ENCODE results near the gene OLR1.

Gene OLR1

DNA sequence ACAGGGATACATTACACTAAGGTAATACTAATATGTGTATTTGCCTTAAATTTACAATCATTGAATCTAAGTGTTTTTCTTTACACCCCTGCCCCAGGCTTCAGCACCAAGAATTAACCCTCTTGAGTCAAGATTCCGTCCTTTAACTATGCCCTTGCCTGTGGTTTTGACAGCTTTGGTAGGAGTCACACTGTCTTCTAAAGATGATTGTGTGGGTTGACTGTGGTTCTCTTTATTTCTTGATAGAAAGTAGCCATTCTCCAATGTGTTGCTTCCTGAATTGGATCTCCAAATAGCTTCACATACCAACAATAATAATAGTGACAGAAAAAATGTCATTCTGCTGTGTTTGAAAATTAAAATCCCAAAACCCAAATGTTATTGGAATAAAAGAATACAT lies 45.5 kb downstream of the OLR1 start:
- Histone ChIP-seq H3K9ac (ENCODE audit: low read length) (no peak overlapping the region), H3K4me3 (ENCODE audit: low read length) (no peak overlapping the region), H3K27me3 (ENCODE audit: low read depth, low read length) (peaks cover 41% of the 10 kb centered on the region), H4K20me1 (ENCODE audit: insufficient read depth, low read length) (no peaks in the 10 kb centered on the region), H3K9me3 (ENCODE audit: insufficient read depth, low read length) (no peaks in the 10 kb centered on the region), H2AFZ (ENCODE audit: low read depth, low read length) (no peak overlapping the region), H3K27ac (ENCODE audit: low read length) (no peak overlapping the region), H3K36me3 (replicated peaks; ENCODE audit: low read depth, low read length) (no peaks in the 10 kb centered on the region), H3K4me1 (ENCODE audit: low read length) (peaks cover 35% of the 10 kb centered on the region), H3K79me2 (ENCODE audit: low read length) (no peaks in the 10 kb centered on the region), H3K4me2 (ENCODE audit: low read length) (no peak overlapping the region)
- TF ChIP-seq, protein P1, sequence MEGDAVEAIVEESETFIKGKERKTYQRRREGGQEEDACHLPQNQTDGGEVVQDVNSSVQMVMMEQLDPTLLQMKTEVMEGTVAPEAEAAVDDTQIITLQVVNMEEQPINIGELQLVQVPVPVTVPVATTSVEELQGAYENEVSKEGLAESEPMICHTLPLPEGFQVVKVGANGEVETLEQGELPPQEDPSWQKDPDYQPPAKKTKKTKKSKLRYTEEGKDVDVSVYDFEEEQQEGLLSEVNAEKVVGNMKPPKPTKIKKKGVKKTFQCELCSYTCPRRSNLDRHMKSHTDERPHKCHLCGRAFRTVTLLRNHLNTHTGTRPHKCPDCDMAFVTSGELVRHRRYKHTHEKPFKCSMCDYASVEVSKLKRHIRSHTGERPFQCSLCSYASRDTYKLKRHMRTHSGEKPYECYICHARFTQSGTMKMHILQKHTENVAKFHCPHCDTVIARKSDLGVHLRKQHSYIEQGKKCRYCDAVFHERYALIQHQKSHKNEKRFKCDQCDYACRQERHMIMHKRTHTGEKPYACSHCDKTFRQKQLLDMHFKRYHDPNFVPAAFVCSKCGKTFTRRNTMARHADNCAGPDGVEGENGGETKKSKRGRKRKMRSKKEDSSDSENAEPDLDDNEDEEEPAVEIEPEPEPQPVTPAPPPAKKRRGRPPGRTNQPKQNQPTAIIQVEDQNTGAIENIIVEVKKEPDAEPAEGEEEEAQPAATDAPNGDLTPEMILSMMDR (IDR thresholded peaks at IDR 0.05; ENCODE audit: low read depth, low read length): no peak
- no peak for TF ChIP-seq EZH2phosphoT487 (IDR thresholded peaks at IDR 0.05; ENCODE audit: low read depth)

DNA sequence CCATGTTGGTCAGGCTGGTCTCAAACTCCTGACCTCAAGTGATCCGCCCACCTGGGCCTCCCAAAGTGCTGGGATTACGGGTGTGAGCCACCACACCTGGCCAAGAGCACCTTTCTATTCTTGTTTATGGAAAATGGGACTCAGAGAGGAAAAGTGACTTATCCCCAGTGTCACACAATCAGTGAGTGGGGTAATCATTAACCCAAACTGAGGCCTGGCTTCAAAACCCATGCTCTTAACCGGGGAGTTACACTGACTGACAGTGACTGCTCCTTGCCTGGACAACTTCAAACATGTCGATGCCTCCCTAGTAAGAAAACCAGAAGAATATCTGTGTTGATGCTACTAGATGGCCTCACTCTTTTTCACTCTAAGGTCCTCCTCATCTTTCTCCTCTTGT lies 49.2 kb downstream of the OLR1 start:
- no peak for TF ChIP-seq EZH2phosphoT487 (IDR thresholded peaks at IDR 0.05; ENCODE audit: low read depth)
- TF ChIP-seq, protein P1 (IDR thresholded peaks at IDR 0.05; ENCODE audit: low read depth, low read length): no peak
- no peak overlapping the region for H3K4me3 ChIP-seq (ENCODE audit: low read length)
- 0 out of 2 replicates have a peak, but pooled peaks cover 3% of the 10 kb centered on the region for H3K9me3 ChIP-seq (ENCODE audit: insufficient read depth, low read length)
- no peak overlapping the region for H3K27ac ChIP-seq (ENCODE audit: low read length)
- no peak overlapping the region for H3K4me2 ChIP-seq (ENCODE audit: low read length)
- H3K36me3 ChIP-seq (replicated peaks; ENCODE audit: low read depth, low read length): peaks cover 3% of the 10 kb centered on the region
- peaks cover 16% of the 10 kb centered on the region for H3K27me3 ChIP-seq (ENCODE audit: low read depth, low read length)
- no peak overlapping the region for H3K9ac ChIP-seq (ENCODE audit: low read length)
- peaks cover 7% of the 10 kb centered on the region for H3K4me1 ChIP-seq (ENCODE audit: low read length)
- H2AFZ ChIP-seq (ENCODE audit: low read depth, low read length): no peak overlapping the region
- H4K20me1 ChIP-seq (ENCODE audit: insufficient read depth, low read length): no peaks in the 10 kb centered on the region
- no peaks in the 10 kb centered on the region for H3K79me2 ChIP-seq (ENCODE audit: low read length)

- Histone ChIP-seq H4K20me1 (ENCODE audit: insufficient read depth, low read length) (no peaks in the 10 kb centered on the region), H3K36me3 (replicated peaks; ENCODE audit: low read depth, low read length) (peaks cover 3% of the 10 kb centered on the region), H3K27me3 (ENCODE audit: low read depth, low read length) (peaks cover 3% of the 10 kb centered on the region; the same call in 1 of the 2 replicates), H3K27ac (ENCODE audit: low read length) (no peak overlapping the region), H3K9ac (ENCODE audit: low read length) (no peak overlapping the region), H2AFZ (ENCODE audit: low read depth, low read length) (peak overlapping the region; percentile 25; the same call in 1 of the 2 replicates), H3K79me2 (ENCODE audit: low read length) (no peaks in the 10 kb centered on the region), H3K4me1 (ENCODE audit: low read length) (peaks cover 7% of the 10 kb centered on the region), H3K4me2 (ENCODE audit: low read length) (peak overlapping the region; percentile 42), H3K9me3 (ENCODE audit: insufficient read depth, low read length) (0 out of 2 replicates have a peak, but pooled peaks cover 3% of the 10 kb centered on the region), H3K4me3 (ENCODE audit: low read length) (0 out of 2 replicates have a peak overlapping the region, but pooled peaks have one; percentile 14)
- TF ChIP-seq EZH2phosphoT487 (IDR thresholded peaks at IDR 0.05; ENCODE audit: low read depth): no peak
- TF ChIP-seq, protein P1 (IDR thresholded peaks at IDR 0.05; ENCODE audit: low read depth, low read length): no peak
Measured at GRCh38 chr12:10121278-10121677, 50.7 kb downstream of the OLR1 start.

DNA sequence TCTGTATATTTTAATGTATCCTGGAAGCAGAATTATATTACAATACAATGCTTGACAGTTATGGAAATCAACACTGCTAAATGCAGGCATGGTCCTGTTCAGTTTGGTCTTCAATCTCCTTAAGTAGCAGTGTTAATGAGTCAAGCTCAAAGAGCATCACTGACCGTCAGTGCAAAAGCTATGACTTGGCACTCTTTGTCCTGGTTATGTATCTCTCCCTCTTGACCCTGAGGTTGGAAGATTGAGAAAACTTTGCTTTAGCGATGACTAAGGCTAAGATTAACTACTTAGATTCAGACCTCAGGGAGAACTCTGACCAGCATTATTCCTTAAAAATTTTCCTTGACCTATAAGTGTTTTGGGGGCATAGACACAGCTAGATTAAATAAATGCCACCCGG lies 52.9 kb downstream of the OLR1 start:
- H4K20me1 ChIP-seq (ENCODE audit: insufficient read depth, low read length): no peaks in the 10 kb centered on the region
- TF ChIP-seq, protein P1 (IDR thresholded peaks at IDR 0.05; ENCODE audit: low read depth, low read length): no peak
- TF ChIP-seq EZH2phosphoT487 (IDR thresholded peaks at IDR 0.05; ENCODE audit: low read depth): no peak
- H3K9me3 ChIP-seq (ENCODE audit: insufficient read depth, low read length): 0 out of 2 replicates have a peak, but pooled peaks cover 3% of the 10 kb centered on the region
- H3K36me3 ChIP-seq (replicated peaks; ENCODE audit: low read depth, low read length): peaks cover 3% of the 10 kb centered on the region
- H3K4me1 ChIP-seq (ENCODE audit: low read length): peaks cover 7% of the 10 kb centered on the region
- H3K79me2 ChIP-seq (ENCODE audit: low read length): no peaks in the 10 kb centered on the region
- H2AFZ ChIP-seq (ENCODE audit: low read depth, low read length): no peak overlapping the region
- H3K9ac ChIP-seq (ENCODE audit: low read length): no peak overlapping the region
- no peaks in the 10 kb centered on the region; the same call in 1 of the 2 replicates for H3K27me3 ChIP-seq (ENCODE audit: low read depth, low read length)
- H3K4me3 ChIP-seq (ENCODE audit: low read length): no peak overlapping the region
- no peak overlapping the region for H3K4me2 ChIP-seq (ENCODE audit: low read length)
- no peak overlapping the region for H3K27ac ChIP-seq (ENCODE audit: low read length)
